Fibroblast of gingiva (primary cell): Measurements from ENCODE around the gene SLC37A2.
A peak's percentile ranks its signal among the peaks of the same experiment; 100 is the strongest.
"Not testable (repeated sequence)": the region's sequence is repeated elsewhere in the genome, so short reads cannot be mapped to it uniquely, and the experiment has no call there.

Experiments used
- DNase-seq: peaks from one replicate; pipeline ENCODE4 v3.0.0-alpha.2; 2011; ENCODE audit warnings: low read depth

SLC37A2 gene

DNA sequence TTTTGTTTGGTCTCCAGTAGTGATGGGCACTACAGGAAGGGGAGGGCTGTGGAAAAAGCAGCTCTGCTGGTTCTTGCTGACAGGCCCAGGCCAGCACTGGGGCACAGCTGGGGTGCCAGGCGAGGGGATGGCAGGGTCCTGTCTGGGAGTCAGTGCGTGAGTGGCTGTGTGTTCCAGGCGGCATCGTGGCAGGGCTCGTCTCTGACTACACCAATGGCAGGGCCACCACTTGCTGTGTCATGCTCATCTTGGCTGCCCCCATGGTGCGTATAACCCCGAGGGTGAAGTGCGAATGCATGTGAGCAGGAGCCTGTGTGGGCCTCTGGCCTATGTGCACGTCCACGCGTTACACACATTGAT lies 20.9 kb downstream of the SLC37A2 start:
- no peak for DNase-seq

DNA sequence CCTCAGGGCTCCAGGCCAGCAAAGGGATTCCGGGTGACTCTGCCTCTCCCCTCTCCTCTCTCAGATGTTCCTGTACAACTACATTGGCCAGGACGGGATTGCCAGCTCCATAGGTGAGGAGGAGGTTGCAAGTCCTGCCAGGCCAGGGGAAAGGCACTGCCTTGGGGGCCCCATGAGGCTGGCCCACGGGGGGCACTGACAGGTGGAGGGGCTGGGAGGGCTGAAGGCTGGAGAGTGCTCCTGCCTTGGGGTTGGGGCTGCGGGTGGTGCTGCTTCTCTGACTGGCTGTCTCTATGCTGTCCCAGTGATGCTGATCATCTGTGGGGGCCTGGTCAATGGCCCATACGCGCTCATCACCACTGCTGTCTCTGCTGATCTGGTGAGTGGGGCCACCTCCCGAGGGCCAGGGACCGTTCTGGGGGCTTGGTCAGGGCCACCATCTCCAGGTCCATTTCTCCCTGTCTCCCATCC lies 21.7 kb downstream of the SLC37A2 start:
- no peak for DNase-seq

DNA sequence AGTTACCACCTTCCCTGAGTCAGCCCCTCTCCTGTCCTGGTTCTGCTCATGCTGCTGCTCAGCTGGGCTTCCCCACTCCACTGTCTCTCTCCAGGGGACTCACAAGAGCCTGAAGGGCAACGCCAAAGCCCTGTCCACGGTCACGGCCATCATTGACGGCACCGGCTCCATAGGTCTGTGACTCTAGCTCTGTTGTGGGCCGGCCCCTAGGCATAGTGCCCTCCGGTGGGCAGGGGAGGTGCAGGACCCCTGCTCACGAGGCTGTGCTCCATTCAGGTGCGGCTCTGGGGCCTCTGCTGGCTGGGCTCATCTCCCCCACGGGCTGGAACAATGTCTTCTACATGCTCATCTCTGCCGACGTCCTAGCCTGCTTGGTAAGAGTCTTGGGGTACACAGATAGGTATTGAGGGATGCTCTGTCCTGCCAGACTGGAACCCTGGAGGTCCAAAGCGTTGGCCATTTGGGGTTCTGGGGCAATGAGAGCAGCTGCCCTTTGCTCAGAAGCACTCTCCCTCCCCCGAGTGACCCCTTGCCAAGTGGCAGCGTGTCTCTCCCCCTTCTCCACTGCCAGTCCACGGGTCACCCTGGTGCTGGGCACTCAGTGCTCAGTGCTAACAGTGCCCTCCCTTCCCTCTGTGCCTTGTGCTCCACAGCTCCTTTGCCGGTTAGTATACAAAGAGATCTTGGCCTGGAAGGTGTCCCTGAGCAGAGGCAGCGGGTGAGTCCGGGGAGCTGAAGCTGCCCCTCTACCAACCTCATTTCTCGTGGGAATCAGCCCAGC lies 22.4 kb downstream of the SLC37A2 start:
- no peak for DNase-seq

DNA sequence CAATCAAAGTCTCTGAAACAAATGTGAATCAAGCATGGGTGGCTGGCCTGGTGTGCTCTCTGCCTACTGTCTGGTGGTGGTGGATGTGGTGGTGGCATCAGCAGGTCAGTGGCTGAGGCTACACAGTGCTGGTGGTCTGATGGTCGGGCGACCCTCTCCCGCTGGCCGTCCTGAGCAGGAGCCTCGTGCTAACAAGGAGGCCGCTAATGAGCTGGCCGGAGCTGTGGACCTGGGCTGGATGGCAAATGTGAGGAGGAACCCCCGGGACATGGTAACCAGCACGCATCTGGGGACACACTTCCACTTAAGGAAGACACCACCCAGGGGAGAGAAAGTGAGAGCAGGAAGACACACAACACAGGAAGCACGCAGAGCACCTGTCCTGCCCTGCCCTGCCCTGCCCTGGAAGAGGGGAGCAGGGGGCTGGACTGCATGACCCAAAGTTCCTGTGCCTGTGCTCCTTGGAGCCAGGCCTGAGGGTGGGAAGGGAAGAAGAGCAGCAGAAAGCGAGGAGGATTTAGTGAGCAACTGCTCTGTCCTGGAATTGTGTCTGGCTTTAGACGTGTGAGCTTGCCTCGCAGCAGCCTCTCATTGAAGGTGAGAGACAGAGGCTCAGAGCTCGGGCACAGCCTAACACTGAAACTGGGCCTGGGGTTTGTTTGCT lies 23.7 kb downstream of the SLC37A2 start:
- DNase-seq: no peak

DNA sequence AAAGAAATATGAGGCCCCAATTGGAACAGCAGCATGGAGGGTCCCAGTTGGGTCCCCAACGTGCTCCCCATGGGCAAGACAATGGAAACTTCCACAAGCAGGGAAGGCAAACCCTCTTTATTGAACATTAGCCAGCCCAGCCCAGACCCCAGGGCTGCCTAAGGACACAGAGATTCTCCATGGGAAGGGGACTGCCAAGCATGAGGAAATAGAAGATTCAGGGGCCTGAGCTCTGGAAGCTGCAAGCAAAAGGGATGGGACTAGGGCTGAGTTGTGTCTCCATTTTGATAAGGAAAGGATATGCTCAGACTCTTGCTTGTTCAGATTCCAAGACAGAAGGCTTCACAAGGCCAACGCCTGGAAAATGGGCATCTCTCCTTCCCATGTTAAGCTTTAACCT lies 25.0 kb downstream of the SLC37A2 start:
- DNase-seq: no peak

DNA sequence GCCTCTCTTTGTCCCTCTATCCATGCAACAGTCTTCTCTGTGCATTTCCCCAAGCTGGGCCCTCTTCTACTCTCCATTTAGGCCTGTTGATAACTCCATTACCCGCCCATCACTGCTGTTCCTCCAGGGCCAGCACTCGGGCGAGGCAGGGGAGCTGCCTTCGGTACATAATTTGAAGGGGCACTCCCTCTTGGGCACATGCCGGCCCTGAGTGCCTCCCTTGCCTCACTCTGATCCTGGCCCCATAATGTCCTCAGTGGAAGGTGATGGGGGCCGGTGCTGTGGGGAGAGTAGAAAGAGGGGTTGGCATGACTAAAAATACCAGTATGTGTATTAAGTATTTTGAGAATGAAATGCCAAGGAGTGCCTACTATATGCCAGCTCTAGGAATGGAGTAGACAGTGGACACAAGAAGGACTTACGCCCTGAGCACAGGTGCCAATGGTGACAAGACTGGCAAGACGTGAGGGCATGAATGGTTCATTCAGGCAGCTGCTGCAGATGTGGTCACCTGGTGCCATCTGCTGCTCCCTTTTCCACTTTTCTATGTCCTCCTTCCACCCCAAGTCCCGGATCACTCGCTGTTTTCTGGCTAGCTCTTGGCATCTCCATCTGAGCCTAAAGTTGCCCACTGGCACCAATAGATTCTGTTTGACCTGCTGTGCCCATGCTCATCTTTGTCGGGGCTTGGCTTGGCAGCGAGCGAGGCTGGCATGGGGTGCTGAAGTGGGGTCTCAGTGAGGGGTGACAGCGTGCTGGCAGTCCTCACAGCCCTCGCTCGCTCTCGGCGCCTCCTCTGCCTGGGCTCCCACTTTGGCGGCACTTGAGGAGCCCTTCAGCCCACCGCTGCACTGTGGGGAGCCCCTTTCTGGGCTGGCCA lies 25.7 kb downstream of the SLC37A2 start:
- DNase-seq: no peak

DNA sequence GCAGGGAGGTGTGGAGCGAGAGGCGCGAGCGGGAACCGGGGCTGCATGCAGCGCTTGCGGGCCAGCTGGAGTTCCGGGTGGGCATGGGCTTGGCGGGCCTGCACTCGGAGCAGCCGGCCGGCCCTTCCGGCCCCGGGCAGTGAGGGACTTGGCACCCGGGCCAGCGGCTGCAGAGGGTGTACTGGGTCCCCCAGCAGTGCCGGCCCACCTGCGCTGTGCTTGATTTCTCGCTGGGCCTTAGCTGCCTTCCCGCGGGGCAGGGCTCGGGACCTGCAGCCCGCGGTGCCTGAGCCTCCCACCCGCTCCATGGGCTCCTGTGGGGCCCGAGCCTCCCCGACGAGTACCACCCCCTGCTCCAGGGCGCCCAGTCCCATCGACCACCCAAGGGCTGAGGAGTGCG lies 26.4 kb downstream of the SLC37A2 start:
- DNase-seq: not testable (repeated sequence)

DNA sequence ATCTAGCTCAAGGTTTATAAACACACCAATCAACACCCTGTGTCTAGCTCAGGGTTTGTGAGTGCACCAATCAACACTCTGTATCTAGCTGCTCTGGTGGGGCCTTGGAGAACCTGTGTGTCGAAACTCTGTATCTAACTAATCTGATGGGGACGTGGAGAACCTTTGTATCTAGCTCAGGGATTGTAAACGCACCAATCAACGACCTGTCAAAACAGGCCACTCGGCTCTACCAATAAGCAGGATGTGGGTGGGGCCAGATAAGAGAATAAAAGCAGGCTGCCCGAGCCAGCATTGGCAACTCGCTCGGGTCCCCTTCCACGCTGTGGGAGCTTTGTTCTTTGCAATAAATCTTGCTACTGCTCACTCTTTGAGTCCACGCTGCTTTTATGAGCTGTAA lies 27.0 kb downstream of the SLC37A2 start:
- DNase-seq: not testable (repeated sequence)

DNA sequence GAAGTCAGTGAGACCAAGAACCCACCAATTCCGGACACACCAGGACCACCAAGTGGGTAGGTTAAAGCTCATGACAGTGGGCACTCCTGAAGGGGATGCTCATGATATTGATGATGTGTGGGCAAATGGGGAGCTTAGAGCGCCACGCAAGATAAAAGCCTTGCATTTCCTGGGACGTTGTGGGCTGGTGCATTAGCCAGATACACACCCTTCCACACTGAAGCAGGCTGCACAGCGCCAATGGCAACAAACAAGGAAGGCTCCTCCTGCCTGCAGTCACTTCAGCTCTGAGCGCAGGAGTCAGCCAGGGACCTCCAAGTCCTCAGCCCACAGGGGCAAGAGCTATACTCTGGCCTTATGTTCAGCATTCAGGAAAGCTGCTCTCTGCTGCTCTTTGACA lies 27.7 kb downstream of the SLC37A2 start:
- no peak for DNase-seq

DNA sequence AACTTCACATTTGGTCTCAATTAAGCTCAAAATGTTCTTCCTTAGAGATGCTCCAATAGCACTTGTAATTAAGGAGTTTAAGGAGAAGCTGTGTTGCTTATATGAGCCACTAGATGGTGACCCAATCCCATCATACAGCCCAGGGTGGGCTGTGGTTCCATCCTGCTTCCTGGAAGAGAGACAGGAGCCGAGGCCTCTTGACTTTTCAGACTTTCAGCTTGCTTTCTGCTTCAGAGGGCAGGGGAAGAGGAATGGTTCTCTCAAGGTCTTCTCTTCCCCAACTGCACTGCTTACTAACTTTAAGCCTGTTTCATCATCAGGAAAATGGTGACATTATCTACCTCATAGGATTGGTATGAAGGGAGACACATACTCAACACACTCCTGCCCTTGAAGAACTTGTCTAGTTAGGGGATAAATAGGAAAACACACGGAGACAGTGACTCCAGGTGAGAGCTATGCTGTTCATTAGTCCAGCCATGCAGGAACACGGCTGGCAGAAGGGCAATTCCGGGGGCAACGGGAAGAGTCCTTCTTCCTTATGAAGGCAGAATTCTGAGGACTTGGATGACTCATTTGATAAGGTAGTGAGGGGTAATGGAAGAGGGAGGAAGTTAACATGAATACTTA lies 28.3 kb downstream of the SLC37A2 start:
- peak; percentile 67 for DNase-seq

DNA sequence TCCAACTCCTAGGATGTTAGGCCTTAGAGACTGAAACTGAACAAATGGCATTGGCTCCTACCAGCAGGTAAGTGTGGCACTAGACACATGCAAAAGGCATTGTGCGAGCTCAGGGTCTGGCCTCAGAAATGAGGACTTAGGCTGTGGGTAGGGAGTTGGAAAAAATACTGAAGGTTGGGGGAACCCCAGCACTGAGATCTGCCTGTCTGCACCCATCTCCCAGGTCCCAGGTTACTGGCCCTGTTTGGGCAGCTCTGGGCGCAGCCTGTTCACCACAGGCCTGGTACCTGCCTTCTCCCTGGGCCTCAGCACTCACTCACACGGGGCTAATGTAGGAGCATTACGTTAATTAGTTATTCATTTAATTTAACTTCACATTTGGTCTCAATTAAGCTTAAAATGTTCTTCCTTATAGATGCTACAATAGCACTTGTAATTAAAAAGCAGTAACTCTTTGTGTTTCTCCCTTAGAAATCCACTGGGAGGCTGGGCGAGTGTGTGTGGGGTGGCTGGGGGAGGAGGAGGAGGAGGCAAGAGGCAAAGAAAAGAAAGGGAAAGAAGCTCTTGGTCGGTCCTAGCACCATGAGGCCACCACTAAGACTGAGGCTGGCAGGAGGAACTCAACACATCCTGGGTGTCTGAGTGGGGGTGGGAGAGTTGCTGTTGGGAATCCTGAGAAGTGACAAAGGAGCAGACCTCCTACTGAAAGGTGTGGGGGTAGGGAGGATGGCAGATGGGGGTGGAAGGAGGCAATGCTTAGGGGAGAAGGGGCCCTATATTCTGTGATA lies 29.0 kb downstream of the SLC37A2 start:
- DNase-seq: no peak

DNA sequence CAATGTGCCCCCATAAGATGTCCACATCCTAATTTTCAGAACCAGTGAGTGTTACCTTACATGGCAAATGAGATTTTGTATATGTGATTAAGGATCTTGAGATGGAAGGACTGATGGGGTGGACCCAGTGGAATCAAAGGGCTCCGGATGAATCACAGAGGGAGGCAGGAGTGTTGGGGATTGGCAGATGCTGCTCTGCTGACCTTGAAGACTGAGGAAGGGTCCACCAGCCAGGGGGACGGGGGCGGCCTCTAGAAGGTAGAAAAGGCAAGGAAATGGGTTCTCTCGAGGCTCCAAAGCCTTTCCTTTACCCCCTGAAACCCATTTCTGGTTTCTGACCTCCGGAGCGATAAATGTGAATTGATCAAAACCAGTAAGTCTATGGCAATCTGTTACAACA lies 29.6 kb downstream of the SLC37A2 start:
- DNase-seq: no peak

DNA sequence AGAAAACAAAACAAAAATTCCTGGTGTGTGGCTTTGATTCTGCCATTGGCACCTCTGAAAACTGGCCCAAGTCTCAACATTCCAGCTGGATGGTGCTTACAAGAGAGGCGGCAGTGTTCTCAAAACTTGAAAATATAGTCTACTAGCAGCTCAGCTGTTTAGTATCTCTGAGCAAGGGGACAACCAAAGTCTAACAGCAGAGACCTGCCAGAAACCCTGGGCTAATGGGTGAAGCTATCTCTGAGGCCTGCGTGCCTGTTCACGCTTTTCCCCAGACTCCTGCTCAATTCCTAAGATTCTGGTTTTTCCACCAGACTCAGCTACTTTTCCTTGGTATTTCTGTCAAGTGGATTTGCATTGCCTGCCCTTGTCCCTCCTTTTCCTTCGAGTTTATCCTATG lies 30.4 kb downstream of the SLC37A2 start:
- DNase-seq: no peak

DNA sequence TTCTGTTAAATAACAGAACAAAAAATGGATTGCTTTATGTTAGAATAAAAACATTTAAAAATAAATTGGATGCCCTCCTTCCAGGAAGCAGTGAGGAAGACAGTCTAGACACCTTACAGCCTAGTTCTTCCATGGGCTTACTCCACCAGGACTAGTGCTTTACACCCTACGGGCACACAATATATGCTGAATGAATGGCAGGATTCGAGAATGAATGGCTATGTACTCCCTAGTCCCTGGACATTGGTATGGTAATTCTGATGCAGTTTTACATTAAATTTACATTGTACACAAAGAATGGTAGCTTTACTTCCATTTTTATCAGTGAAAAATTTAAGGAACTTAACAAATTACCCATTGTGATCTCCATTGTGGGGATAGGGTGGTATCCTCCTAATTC lies 31.6 kb downstream of the SLC37A2 start:
- DNase-seq: no peak

DNA sequence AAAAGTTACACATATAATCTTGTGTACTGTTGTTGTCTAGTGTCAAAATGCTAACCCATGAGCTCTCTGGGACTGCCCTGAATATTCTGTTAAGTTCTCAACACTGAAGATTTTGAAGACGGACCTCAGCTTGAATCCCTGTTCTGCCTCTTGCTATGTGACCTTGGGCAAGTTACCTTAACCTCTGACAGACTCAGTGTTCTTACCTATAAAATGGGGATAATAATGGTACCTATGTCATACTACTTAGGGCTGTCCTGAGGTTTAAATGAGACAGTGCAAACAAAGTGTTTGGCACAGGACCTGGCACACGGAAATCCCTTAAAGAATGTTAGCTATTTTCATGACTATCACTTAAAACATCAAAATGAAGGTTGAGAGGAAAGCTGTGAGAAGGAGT lies 37.0 kb downstream of the SLC37A2 start:
- DNase-seq: no peak

DNA sequence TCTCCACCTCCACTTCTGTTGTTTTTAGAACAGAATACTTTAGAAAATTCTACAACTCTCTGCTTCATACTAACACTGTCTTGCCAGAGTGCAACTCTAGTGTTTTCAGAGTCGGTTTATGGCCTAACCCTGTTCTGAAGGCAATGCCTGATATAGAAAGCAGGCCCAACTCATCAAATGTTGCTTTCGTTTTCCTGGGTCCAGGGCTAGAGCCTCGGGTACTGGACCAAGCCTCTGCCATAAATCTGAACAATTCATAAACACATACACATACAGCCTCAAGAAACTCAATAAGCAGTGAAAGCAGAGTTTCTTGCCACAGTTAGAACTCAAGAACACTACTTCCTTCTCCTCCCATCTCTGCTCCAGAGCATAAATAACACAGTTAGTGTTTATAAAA lies 38.5 kb downstream of the SLC37A2 start:
- DNase-seq: no peak

DNA sequence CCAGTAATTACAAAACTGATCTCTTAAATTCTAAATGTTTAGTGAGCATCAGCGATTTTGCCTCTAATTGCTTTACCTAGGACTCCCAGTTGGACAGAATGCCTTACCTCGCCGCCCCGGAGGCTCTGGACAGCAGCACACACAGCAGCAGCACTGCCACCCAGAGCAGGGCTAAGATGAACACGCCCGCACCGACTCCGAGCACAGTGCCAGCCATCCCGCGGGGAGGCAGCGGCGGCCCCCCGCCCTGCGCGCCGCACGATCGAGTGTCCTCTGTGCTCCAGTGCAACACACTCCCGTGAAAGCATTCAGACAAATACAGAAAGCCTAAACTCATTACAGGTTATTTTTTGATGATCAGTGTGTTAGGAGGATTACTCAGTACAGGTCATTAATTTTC lies 38.9 kb downstream of the SLC37A2 start:
- DNase-seq: no peak

DNA sequence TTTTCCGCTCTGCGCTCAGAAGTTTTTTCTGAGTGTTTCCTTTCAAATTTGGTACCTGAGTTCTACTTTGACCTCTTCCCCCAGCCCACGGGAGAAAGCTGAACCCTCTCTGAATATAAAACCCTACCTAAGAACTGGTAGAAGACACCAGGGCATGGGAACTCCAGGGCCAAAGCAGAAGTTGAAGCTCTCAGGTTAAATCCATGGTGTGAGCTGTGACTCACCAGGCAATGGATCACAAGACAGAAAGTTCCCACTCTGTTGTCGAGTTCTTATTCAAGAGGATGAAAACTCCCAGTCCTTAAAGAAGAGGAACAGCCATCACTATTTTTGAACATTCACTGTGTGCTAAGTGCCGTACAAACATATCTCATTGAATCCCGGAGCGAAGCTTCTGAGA lies 39.4 kb downstream of the SLC37A2 start:
- no peak for DNase-seq

DNA sequence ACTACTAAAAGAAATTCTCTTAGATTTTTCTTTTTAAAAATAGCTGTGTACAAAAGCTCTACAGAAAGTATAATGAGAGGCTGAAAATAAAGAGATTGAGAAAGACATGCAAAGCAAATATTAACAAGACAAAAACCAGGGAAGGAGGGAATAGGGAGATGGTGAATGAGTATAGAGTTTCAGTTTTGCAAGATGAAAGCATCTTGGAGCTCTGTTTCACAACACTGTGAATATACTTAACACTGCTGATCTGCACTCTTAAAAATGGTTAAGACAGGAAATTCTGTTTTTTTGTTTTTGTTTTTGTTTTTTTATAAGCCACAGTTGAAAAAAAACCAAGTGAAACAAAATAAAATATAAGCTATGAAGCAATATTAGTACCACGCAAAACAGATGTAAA lies 42.8 kb downstream of the SLC37A2 start:
- DNase-seq: peak; percentile 78

DNA sequence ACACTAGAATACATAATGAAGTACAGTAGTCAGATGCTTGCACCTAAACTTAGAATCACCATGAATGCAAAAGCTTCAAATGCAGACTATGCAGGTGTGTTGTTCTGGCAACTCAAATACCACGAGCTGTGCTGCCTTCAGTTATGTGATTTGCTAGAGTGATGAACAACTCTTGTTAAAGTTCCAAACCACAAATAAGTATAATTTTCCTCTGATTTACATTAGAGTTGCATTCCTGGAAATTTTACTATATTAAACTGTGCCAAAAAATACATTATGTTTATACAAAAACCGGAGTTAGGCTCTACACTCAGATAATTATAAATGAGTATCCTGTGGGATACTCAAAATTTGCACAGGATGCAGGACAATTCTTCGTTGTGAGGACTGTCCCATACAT lies 45.4 kb downstream of the SLC37A2 start:
- no peak for DNase-seq

DNA sequence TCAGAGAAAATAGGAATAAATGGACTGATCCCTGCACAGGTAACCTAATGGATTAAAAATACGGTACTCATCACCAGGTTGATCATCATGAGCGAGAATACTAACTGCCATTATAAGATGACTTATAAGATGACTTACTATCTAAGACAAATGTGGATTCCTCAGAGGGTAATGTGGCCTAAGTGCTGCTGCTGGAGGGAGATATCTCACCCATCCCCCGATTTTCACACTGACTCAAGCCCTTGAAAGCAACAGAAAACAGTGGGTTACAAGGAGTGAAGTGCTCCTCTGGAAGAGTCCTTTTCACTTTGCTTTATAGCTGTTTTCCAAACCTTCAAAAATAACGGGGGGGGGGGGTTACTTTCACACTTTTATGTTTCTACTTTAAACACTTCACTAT lies 47.4 kb downstream of the SLC37A2 start:
- DNase-seq: no peak

DNA sequence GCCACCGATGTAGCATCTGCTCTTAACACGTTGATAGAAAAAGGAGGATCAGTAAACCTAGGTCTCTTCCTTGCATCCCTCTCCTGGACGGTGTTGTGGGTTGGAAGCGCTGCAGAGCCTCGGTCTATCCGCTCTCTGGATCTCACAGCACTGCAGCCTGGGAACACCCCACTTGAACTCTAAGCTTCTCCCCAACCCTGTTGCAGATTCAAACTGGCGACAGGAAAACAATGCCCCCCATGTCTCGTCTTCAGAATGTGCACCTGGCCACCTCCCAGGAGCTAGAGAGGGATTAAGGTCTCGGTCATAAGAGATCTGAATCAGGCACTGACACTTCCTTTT lies 47.9 kb downstream of the SLC37A2 start:
- no peak for DNase-seq
